HepG2 (cell line): ENCODE results near the gene ZNF540. TPM values are rescaled to one million over a fixed set of nuclear protein-coding genes. Genes with fewer than 3 reads are reported as not detected.

Source experiments
- ATF2 ChIP-seq: sonication (generic); formaldehyde crosslinking; IDR thresholded peaks from 2 replicates; pipeline ENCODE4 v1.4.0; 2020; ENCODE audit warnings: missing genetic modification reagents
- DMAP1 ChIP-seq: IDR thresholded peaks from 2 replicates; pipeline ENCODE4 v1.6.1; 2016
- E2F2 ChIP-seq: sonication (generic); formaldehyde crosslinking; IDR thresholded peaks from 2 replicates; pipeline ENCODE4 v1.4.0; 2020; ENCODE audit warnings: missing genetic modification reagents, borderline replicate concordance
- FOXA3 ChIP-seq: IDR thresholded peaks from 2 replicates; pipeline ENCODE4 v1.6.1; 2016; ENCODE audit warnings: missing genetic modification reagents, missing compliant biosample characterization
- FOXK1 ChIP-seq: sonication (generic); formaldehyde crosslinking; IDR thresholded peaks from 2 replicates; pipeline ENCODE4 v1.4.0; 2020; ENCODE audit warnings: low read depth, missing genetic modification reagents, borderline replicate concordance
- IRF9 ChIP-seq: sonication (generic); formaldehyde crosslinking; IDR thresholded peaks from 2 replicates; pipeline ENCODE4 v1.8.0; 2022; ENCODE audit warnings: missing genetic modification reagents, mild to moderate bottlenecking, borderline replicate concordance
- ISX ChIP-seq: sonication (generic); formaldehyde crosslinking; conservative IDR thresholded peaks from 2 replicates; pipeline ENCODE4 v1.5.0; 2020; ENCODE audit warnings: missing genetic modification reagents
- KAT2B ChIP-seq: fragments of 150-350 bp; IDR thresholded peaks from 2 replicates; pipeline ENCODE4 v1.6.1; 2014; ENCODE audit warnings: low read depth, low read length, borderline replicate concordance
- NFRKB ChIP-seq: fragments of 450-650 bp; IDR thresholded peaks from 2 replicates; pipeline ENCODE4 v1.6.1; 2017
- PATZ1 ChIP-seq: sonication (generic); formaldehyde crosslinking; IDR thresholded peaks from 2 replicates; pipeline ENCODE4 v1.4.0; 2020; ENCODE audit warnings: missing genetic modification reagents
- RFX5 ChIP-seq: IDR thresholded peaks from 2 replicates; pipeline ENCODE4 v1.6.1; 2011; ENCODE audit warnings: low read depth, low read length, improper control_type of control experiment
- SNAPC2 ChIP-seq: sonication (generic); formaldehyde crosslinking; IDR thresholded peaks from 2 replicates; pipeline ENCODE4 v1.8.1; 2022; ENCODE audit warnings: mild to moderate bottlenecking, missing genetic modification reagents
- SOX5 ChIP-seq: IDR thresholded peaks from 2 replicates; pipeline ENCODE4 v1.6.1; 2016; ENCODE audit warnings: borderline replicate concordance
- ZNF224 ChIP-seq: sonication (generic); formaldehyde crosslinking; IDR thresholded peaks from 2 replicates; pipeline ENCODE4 v1.5.0; 2020; ENCODE audit warnings: mild to moderate bottlenecking, missing genetic modification reagents
- ZNF281 ChIP-seq: sonication (generic); formaldehyde crosslinking; IDR thresholded peaks from 2 replicates; pipeline ENCODE4 v1.4.0; 2020; ENCODE audit warnings: missing genetic modification reagents, borderline replicate concordance
- ZNF414 ChIP-seq: sonication (generic); formaldehyde crosslinking; IDR thresholded peaks from 2 replicates; pipeline ENCODE4 v1.5.0; 2020; ENCODE audit warnings: missing genetic modification reagents
- ZNF431 ChIP-seq: sonication (generic); formaldehyde crosslinking; IDR thresholded peaks from 2 replicates; pipeline ENCODE4 v1.9.0; 2022; ENCODE audit warnings: missing genetic modification reagents, low read depth, mild to moderate bottlenecking, borderline replicate concordance
- ZNF7 ChIP-seq: IDR thresholded peaks from 2 replicates; pipeline ENCODE4 v1.6.1; 2016; ENCODE audit warnings: missing biosample characterization, missing genetic modification reagents
- ZNF720 ChIP-seq: sonication (generic); formaldehyde crosslinking; IDR thresholded peaks from 2 replicates; pipeline ENCODE4 v1.4.0; 2020; ENCODE audit warnings: missing genetic modification reagents
- ZNF740 ChIP-seq: sonication (generic); formaldehyde crosslinking; IDR thresholded peaks from 2 replicates; pipeline ENCODE4 v1.4.0; 2020; ENCODE audit warnings: missing genetic modification reagents
- polyA plus RNA-seq, 8 experiments: library from polyadenylated mRNA; depleted of rRNA in 3 of 8; stranded (reverse) in 7 of 8; unstranded in 1 of 8; fragments of >200 nt; fragmentation: Illumina TruSeq in 4 of 8; extraction: Trizol in 4 of 8; gene quantifications; 2 replicates each; pipeline versions ENCODE4 v1.2.1 to v1.2.3, GENCODE V29; 2011 to 2016; ENCODE audit warnings: low read depth in 4 of 8, missing spikeins in 1 of 8, mixed read lengths in 1 of 8; ENCODE audit not compliant: insufficient read depth in 1 of 8
- total RNA-seq, 5 experiments: library from RNA; depleted of rRNA; stranded (reverse); fragments of >200 nt; fragmentation: Illumina TruSeq; extraction: Trizol; gene quantifications; 2 replicates each; pipeline ENCODE4 v1.2.3, GENCODE V29; 2016; ENCODE audit warnings: low read depth in 1 of 5

ZNF540 gene
- total and polyA plus RNA-seq, 2 of the 13 experiments (the other 11 are each of a cell fraction or from before 2014, with no cell fraction given): 0.21 to 0.40 TPM

GRCh38 chr19:37655689-37656371, 61.2 kb downstream of the ZNF540 start (continued):
- peak; percentile 69 for TF ChIP-seq FOXA3 (CRISPR knock-in tag)
- TF ChIP-seq KAT2B: no peak
- peak; percentile 96; the same call in 1 of the 2 replicates for TF ChIP-seq ZNF224
- TF ChIP-seq FOXK1 (CRISPR knock-in tag): peak; percentile 53; the same call in 1 of the 2 replicates
- no peak for TF ChIP-seq ZNF740
- TF ChIP-seq DMAP1 (CRISPR knock-in tag): peak; percentile 77
- TF ChIP-seq SNAPC2: no peak; the same call in 1 of the 2 replicates
- no peak for TF ChIP-seq ZNF720 (CRISPR knock-in tag)
- TF ChIP-seq SOX5: peak; percentile 36; the same call in 1 of the 2 replicates
- peak; percentile 8; the same call in 1 of the 2 replicates for TF ChIP-seq ZNF281
- no peak for TF ChIP-seq ZNF7
- no peak for TF ChIP-seq ISX (CRISPR knock-in tag)
- no peak; the same call in 1 of the 2 replicates for TF ChIP-seq E2F2 (CRISPR knock-in tag)
- no peak for TF ChIP-seq ATF2
- peak; percentile 87; the same call in 1 of the 2 replicates for TF ChIP-seq IRF9 (CRISPR knock-in tag)
- TF ChIP-seq NFRKB: no peak
- TF ChIP-seq ZNF431 (CRISPR knock-in tag): no peak
- peak; percentile 94; the same call in 1 of the 2 replicates for TF ChIP-seq ZNF414 (CRISPR knock-in tag)
- peak; percentile 79 for TF ChIP-seq PATZ1 (CRISPR knock-in tag)
- TF ChIP-seq RFX5: peak; percentile 31; the same call in 1 of the 2 replicates
